Hepatocyte (in vitro differentiated cells): ENCODE results near the gene BRIX1. TPM values are rescaled to one million over a fixed set of nuclear protein-coding genes. Genes with fewer than 3 reads are reported as not detected.

Experiments
- DNase-seq: peaks from one replicate; pipeline ENCODE4 v3.0.0-alpha.2; 2016; ENCODE audit warnings: low spot score
- H2AFZ ChIP-seq: fragments of 200-600 bp; sonication (generic); 2 replicates; pipeline ENCODE4 v1.6.0; 2016; ENCODE audit warnings: antibody characterized with exemption, mild to moderate bottlenecking
- H3K27ac ChIP-seq: fragments of 200-600 bp; sonication (generic); 2 replicates; pipeline ENCODE4 v1.5.1; 2016; ENCODE audit warnings: mild to moderate bottlenecking
- H3K27me3 ChIP-seq: fragments of 200-600 bp; sonication (generic); 2 replicates; pipeline ENCODE4 v1.6.1; 2016
- H3K36me3 ChIP-seq: fragments of 200-600 bp; sonication (generic); replicated peaks from 2 replicates; pipeline ENCODE4 v1.5.1; 2016; ENCODE audit warnings: low read depth; ENCODE audit not compliant: insufficient read depth
- H3K4me1 ChIP-seq: fragments of 200-600 bp; sonication (generic); 2 replicates; pipeline ENCODE4 v1.5.1; 2016; ENCODE audit warnings: mild to moderate bottlenecking, moderate library complexity; ENCODE audit not compliant: insufficient read depth
- H3K4me2 ChIP-seq: fragments of 200-600 bp; sonication (generic); 2 replicates; pipeline ENCODE4 v1.6.0; 2016
- H3K4me3 ChIP-seq: fragments of 200-600 bp; sonication (generic); 2 replicates; pipeline ENCODE4 v1.5.1; 2016; ENCODE audit warnings: mild to moderate bottlenecking
- H3K79me2 ChIP-seq: fragments of 200-600 bp; sonication (generic); 2 replicates; pipeline ENCODE4 v1.6.0; 2017; ENCODE audit warnings: mild to moderate bottlenecking
- H3K9me2 ChIP-seq: fragments of 200-600 bp; sonication (generic); replicated peaks from 2 replicates; pipeline ENCODE4 v1.6.0; 2017; ENCODE audit warnings: mild to moderate bottlenecking; ENCODE audit not compliant: insufficient read depth
- H3K9me3 ChIP-seq: fragments of 200-600 bp; sonication (generic); 2 replicates; pipeline ENCODE4 v1.5.1; 2016; ENCODE audit warnings: low read depth, mild to moderate bottlenecking
- H4K20me1 ChIP-seq: fragments of 200-600 bp; sonication (generic); 2 replicates; pipeline ENCODE4 v1.6.0; 2016; ENCODE audit warnings: mild to moderate bottlenecking; ENCODE audit not compliant: insufficient read depth, poor library complexity, severe bottlenecking
- EZH2 ChIP-seq: fragments of 200-600 bp; sonication (generic); IDR thresholded peaks from 2 replicates; pipeline ENCODE4 v1.6.1; 2016; ENCODE audit warnings: antibody characterized with exemption, mild to moderate bottlenecking, borderline replicate concordance
- EZH2phosphoT487 ChIP-seq: fragments of 200-600 bp; sonication (generic); IDR thresholded peaks from one replicate; pipeline ENCODE4 v1.6.1; 2018; ENCODE audit warnings: antibody characterized with exemption, mild to moderate bottlenecking, low read depth, moderate library complexity; ENCODE audit not compliant: unreplicated experiment, severe bottlenecking
- WGBS: methylation state at CpG from one replicate; pipeline ENCODE4 v1.1.6; 2016; ENCODE audit warnings: low lambda C conversion rate; ENCODE audit errors: missing lambda C conversion rate; 5-methylcytosine and 5-hydroxymethylcytosine counted together
- polyA plus RNA-seq: library from polyadenylated mRNA; unstranded; fragments of >200 nt; fragmentation: Nextera tagmentation; extraction: Ambion mirVana; gene quantifications from 2 replicates; pipeline ENCODE4 v1.2.1, GENCODE V29; 2016
- total RNA-seq: library from RNA; depleted of rRNA; stranded (reverse); fragments of >200 nt; gene quantifications from 2 replicates; pipeline ENCODE4 v1.2.3, GENCODE V29; 2014
- TF ChIP-seq, protein P1 (sequence below): fragments of 200-600 bp; sonication (generic); IDR thresholded peaks from 2 replicates; pipeline ENCODE4 v1.5.1; 2016; ENCODE audit warnings: antibody characterized with exemption, mild to moderate bottlenecking; ENCODE audit not compliant: poor library complexity

The BRIX1 gene
- total and polyA plus RNA-seq, 2 experiments from 2014 or later: 28.6 to 28.7 TPM

- no peak overlapping the region for H3K27ac ChIP-seq
These were observed 46.3 kb upstream of the BRIX1 start for GRCh38 chr5:34869256-34869655.

GRCh38 chr5:34870382-34870781 is 45.1 kb upstream of the BRIX1 start:
- no peaks in the 10 kb centered on the region for H3K9me3 ChIP-seq
- H3K9me2 ChIP-seq: no peaks in the 10 kb centered on the region
- no peaks in the 10 kb centered on the region for H3K27me3 ChIP-seq
- no peaks in the 10 kb centered on the region for H3K79me2 ChIP-seq
- H3K4me2 ChIP-seq: no peak overlapping the region
- DNase-seq: no peak
- H2AFZ ChIP-seq: no peak overlapping the region
- WGBS: 95% methylated on average over 2 of the region's 2 CpGs
- H3K4me3 ChIP-seq: no peak overlapping the region
- H3K4me1 ChIP-seq: peaks cover 9% of the 10 kb centered on the region
- TF ChIP-seq EZH2 (no peak), EZH2phosphoT487 (no peak)
- TF ChIP-seq, protein P1, sequence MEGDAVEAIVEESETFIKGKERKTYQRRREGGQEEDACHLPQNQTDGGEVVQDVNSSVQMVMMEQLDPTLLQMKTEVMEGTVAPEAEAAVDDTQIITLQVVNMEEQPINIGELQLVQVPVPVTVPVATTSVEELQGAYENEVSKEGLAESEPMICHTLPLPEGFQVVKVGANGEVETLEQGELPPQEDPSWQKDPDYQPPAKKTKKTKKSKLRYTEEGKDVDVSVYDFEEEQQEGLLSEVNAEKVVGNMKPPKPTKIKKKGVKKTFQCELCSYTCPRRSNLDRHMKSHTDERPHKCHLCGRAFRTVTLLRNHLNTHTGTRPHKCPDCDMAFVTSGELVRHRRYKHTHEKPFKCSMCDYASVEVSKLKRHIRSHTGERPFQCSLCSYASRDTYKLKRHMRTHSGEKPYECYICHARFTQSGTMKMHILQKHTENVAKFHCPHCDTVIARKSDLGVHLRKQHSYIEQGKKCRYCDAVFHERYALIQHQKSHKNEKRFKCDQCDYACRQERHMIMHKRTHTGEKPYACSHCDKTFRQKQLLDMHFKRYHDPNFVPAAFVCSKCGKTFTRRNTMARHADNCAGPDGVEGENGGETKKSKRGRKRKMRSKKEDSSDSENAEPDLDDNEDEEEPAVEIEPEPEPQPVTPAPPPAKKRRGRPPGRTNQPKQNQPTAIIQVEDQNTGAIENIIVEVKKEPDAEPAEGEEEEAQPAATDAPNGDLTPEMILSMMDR: no peak
- no peaks in the 10 kb centered on the region for H4K20me1 ChIP-seq
- H3K27ac ChIP-seq: no peak overlapping the region
- H3K36me3 ChIP-seq: no peaks in the 10 kb centered on the region

More at GRCh38 chr5:34869256-34869655, 46.3 kb upstream of the BRIX1 start:
- Histone ChIP-seq H3K4me1 (peaks cover 9% of the 10 kb centered on the region), H3K36me3 (no peaks in the 10 kb centered on the region), H2AFZ (no peak overlapping the region), H3K9me3 (no peaks in the 10 kb centered on the region), H3K4me2 (no peak overlapping the region), H3K27me3 (no peaks in the 10 kb centered on the region), H4K20me1 (no peaks in the 10 kb centered on the region), H3K9me2 (no peaks in the 10 kb centered on the region), H3K79me2 (no peaks in the 10 kb centered on the region), H3K4me3 (no peak overlapping the region)
- TF ChIP-seq EZH2 (no peak), EZH2phosphoT487 (no peak)
- TF ChIP-seq, protein P1: no peak
- WGBS: 85% methylated on average over 1 of the region's 1 CpG
- no peak for DNase-seq

- no peak overlapping the region for H3K4me2 ChIP-seq
- H3K4me1 ChIP-seq: no peaks in the 10 kb centered on the region
- no peaks in the 10 kb centered on the region for H4K20me1 ChIP-seq
- DNase-seq: no peak
- H3K36me3 ChIP-seq: no peaks in the 10 kb centered on the region
- H3K79me2 ChIP-seq: no peaks in the 10 kb centered on the region
- no peaks in the 10 kb centered on the region for H3K9me2 ChIP-seq
- no peak overlapping the region for H2AFZ ChIP-seq
- no peak for TF ChIP-seq EZH2phosphoT487
- TF ChIP-seq, protein P1: no peak
- TF ChIP-seq EZH2: no peak
- H3K9me3 ChIP-seq: no peaks in the 10 kb centered on the region
- no peak overlapping the region for H3K4me3 ChIP-seq
- no peaks in the 10 kb centered on the region for H3K27me3 ChIP-seq
- H3K27ac ChIP-seq: no peak overlapping the region
These were observed 39.2 kb upstream of the BRIX1 start for GRCh38 chr5:34876275-34876674.

GRCh38 chr5:34881246-34881645 is 34.3 kb upstream of the BRIX1 start:
- H3K9me2 ChIP-seq: no peaks in the 10 kb centered on the region
- H3K36me3 ChIP-seq: no peaks in the 10 kb centered on the region
- H3K9me3 ChIP-seq: no peaks in the 10 kb centered on the region
- H3K4me1 ChIP-seq: no peaks in the 10 kb centered on the region
- H3K27ac ChIP-seq: no peak overlapping the region
- H3K79me2 ChIP-seq: no peaks in the 10 kb centered on the region
- no peaks in the 10 kb centered on the region for H3K27me3 ChIP-seq
- H2AFZ ChIP-seq: no peak overlapping the region
- TF ChIP-seq, protein P1: no peak
- TF ChIP-seq EZH2phosphoT487 (no peak), EZH2 (no peak)
- H4K20me1 ChIP-seq: no peaks in the 10 kb centered on the region
- no peak for DNase-seq
- no peak overlapping the region for H3K4me3 ChIP-seq
- H3K4me2 ChIP-seq: no peak overlapping the region
